HG03139 (cell line): ENCODE measurements around the gene MEIS1.

Experiments
- ATAC-seq: cut with Tn5 transposase; IDR thresholded peaks from one replicate; pipeline ENCODE4 v1.9.1; 2021; ENCODE audit not compliant: unreplicated experiment

MEIS1 gene

GRCh38 chr2:66431846-66432587, 2.9 kb upstream of the MEIS1 start:
- ATAC-seq: no peak

GRCh38 chr2:66432801-66433694, 1.9 kb upstream of the MEIS1 start:
- ATAC-seq: no peak

- ATAC-seq: no peak
These were observed 1.3 kb upstream of the MEIS1 start for GRCh38 chr2:66433695-66433944.

GRCh38 chr2:66433945-66434678, 813 bp upstream of the MEIS1 start:
- peak; percentile 50 for ATAC-seq

GRCh38 chr2:66435549-66435875, 587 bp downstream of the MEIS1 start:
- ATAC-seq: no peak

- no peak for ATAC-seq
These were observed 1.0 kb downstream of the MEIS1 start for GRCh38 chr2:66435963-66436362.

GRCh38 chr2:66436581-66437001, 1.7 kb downstream of the MEIS1 start:
- ATAC-seq: no peak

- no peak for ATAC-seq
These were observed 2.3 kb downstream of the MEIS1 start for GRCh38 chr2:66437109-66437690.

GRCh38 chr2:66437691-66438497, 3.0 kb downstream of the MEIS1 start:
- no peak for ATAC-seq

GRCh38 chr2:66438498-66438833, 3.5 kb downstream of the MEIS1 start:
- ATAC-seq: no peak

GRCh38 chr2:66438891-66439811, 4.2 kb downstream of the MEIS1 start:
- ATAC-seq: no peak

GRCh38 chr2:66439812-66440542, 5.1 kb downstream of the MEIS1 start:
- ATAC-seq: no peak

- ATAC-seq: no peak
These were observed 6.0 kb downstream of the MEIS1 start for GRCh38 chr2:66440708-66441497.

- no peak for ATAC-seq
These were observed 6.8 kb downstream of the MEIS1 start for GRCh38 chr2:66441581-66442320.

- no peak for ATAC-seq
These were observed 7.7 kb downstream of the MEIS1 start for GRCh38 chr2:66442516-66443185.

GRCh38 chr2:66443186-66443978, 8.5 kb downstream of the MEIS1 start:
- ATAC-seq: no peak
